ENCODE measurements around the gene OR10Z1. TPM values are rescaled to one million over a fixed set of nuclear protein-coding genes. Genes with fewer than 3 reads are reported as not detected.

The OR10Z1 gene
- total RNA-seq, 4 donors from 2014 or later: not detected

DNA sequence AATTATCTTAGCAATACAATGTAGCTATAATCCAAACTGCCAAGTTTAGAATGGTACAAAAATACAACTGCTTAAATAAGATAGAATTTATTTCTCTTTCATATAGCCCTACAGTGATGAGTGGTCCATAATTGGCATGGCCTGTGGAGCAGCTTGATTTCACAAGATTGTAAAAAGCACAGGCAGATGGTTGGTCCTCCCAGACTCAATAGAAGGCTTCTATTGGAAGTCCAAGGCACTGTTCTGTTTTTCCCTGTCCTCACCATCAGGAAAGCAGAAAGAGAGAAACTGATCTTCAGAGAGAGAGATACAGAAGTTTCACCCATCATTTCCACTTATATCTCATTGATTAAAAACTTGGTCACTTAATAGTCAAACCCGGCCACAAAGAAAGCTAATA lies 32.8 kb upstream of the OR10Z1 start:
- no peak overlapping the region for H3K4me3 ChIP-seq
- H3K27ac ChIP-seq (replicated peaks in 1 of 4): no peak overlapping the region
- H3K4me1 ChIP-seq: no peaks in the 10 kb centered on the region
- 67% methylated on average over 1 of the region's 1 CpG for WGBS
- no peaks in the 10 kb centered on the region for H3K9me3 ChIP-seq
- intact Hi-C loops (cut with DNase I): no loop called here
- no peaks in the 10 kb centered on the region for H3K27me3 ChIP-seq
- TF ChIP-seq POLR2A (IDR thresholded peaks at IDR 0.05; ENCODE audit: low read depth) (no peak), EP300 (IDR thresholded peaks at IDR 0.05) (no peak), POLR2AphosphoS5 (IDR thresholded peaks at IDR 0.05) (no peak)
- TF ChIP-seq, protein P1, sequence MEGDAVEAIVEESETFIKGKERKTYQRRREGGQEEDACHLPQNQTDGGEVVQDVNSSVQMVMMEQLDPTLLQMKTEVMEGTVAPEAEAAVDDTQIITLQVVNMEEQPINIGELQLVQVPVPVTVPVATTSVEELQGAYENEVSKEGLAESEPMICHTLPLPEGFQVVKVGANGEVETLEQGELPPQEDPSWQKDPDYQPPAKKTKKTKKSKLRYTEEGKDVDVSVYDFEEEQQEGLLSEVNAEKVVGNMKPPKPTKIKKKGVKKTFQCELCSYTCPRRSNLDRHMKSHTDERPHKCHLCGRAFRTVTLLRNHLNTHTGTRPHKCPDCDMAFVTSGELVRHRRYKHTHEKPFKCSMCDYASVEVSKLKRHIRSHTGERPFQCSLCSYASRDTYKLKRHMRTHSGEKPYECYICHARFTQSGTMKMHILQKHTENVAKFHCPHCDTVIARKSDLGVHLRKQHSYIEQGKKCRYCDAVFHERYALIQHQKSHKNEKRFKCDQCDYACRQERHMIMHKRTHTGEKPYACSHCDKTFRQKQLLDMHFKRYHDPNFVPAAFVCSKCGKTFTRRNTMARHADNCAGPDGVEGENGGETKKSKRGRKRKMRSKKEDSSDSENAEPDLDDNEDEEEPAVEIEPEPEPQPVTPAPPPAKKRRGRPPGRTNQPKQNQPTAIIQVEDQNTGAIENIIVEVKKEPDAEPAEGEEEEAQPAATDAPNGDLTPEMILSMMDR (IDR thresholded peaks at IDR 0.05): no peak
- H3K36me3 ChIP-seq: no peaks in the 10 kb centered on the region
- DNase-seq (ENCODE audit: extremely low spot score): no peak

DNA sequence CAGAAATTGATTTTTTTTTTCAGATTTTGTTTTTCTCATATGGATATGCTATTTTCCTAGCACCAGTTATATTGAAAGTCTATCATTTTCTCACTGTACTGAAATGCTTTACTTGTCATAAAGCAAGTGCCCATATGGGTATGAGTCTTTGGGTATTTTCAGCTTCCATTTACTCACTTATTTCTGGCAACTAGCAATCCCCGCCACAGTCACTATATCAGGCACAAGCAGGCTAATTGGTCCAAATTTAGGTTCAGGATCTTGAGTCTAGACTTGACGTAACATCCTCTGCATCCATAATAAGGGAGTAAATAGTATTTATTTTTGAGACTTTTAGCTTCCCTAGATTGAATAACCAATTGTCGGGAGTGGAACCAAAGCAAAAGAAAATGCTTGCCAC lies 27.5 kb upstream of the OR10Z1 start:
- Histone ChIP-seq H3K27me3 (no peaks in the 10 kb centered on the region), H3K36me3 (no peaks in the 10 kb centered on the region), H3K4me1 (no peaks in the 10 kb centered on the region), H3K9me3 (no peaks in the 10 kb centered on the region), H3K27ac (replicated peaks in 1 of 4) (no peak overlapping the region), H3K4me3 (no peak overlapping the region)
- no peak for TF ChIP-seq EP300 (IDR thresholded peaks at IDR 0.05)
- TF ChIP-seq, protein P1 (IDR thresholded peaks at IDR 0.05): no peak
- no peak for TF ChIP-seq POLR2AphosphoS5 (IDR thresholded peaks at IDR 0.05)
- no peak for TF ChIP-seq POLR2A (IDR thresholded peaks at IDR 0.05; ENCODE audit: low read depth)
- no peak for DNase-seq (ENCODE audit: extremely low spot score)
- intact Hi-C loops (cut with DNase I): no loop called here
- WGBS: 95% methylated on average over 3 of the region's 3 CpGs

DNA sequence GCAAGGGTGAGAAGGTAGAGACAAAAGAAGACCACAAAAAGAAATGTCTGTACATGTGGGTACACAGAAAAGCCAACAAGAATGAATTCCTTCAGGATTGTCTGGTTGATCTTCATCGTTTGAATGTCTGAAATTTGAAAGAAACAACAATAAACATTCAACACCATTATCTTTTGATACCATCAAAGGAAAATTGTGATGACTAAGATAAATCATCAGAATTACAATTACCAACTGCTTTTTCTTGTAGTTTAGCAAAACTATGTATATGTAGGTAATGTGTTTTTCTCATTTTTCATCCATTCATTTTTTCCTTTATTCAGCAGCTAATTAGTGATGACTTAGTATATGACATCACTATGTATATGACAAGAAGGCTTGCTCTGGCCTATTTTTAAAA lies 25.3 kb upstream of the OR10Z1 start, which contains the start of gene OR10X1:
OR10X1 (minus strand) TSS at position 167 of the 400 bp plus-strand sequence; CDS start at position 167, 0 bp downstream.
- Histone ChIP-seq H3K36me3 (no peaks in the 10 kb centered on the region), H3K9me3 (no peaks in the 10 kb centered on the region), H3K27ac (replicated peaks in 1 of 4) (no peak within 1 kb of the TSS), H3K27me3 (no peaks in the 10 kb centered on the region), H3K4me1 (no peaks in the 10 kb centered on the region), H3K4me3 (no peak within 1 kb of the TSS)
- TF ChIP-seq, protein P1 (IDR thresholded peaks at IDR 0.05): no peak
- TF ChIP-seq EP300 (IDR thresholded peaks at IDR 0.05) (no peak), POLR2AphosphoS5 (IDR thresholded peaks at IDR 0.05) (no peak), POLR2A (IDR thresholded peaks at IDR 0.05; ENCODE audit: low read depth) (no peak)
- no peak for DNase-seq (ENCODE audit: extremely low spot score)
- intact Hi-C loops (cut with DNase I): no loop called here
- WGBS: 64% methylated on average over 1 of the region's 1 CpG

DNA sequence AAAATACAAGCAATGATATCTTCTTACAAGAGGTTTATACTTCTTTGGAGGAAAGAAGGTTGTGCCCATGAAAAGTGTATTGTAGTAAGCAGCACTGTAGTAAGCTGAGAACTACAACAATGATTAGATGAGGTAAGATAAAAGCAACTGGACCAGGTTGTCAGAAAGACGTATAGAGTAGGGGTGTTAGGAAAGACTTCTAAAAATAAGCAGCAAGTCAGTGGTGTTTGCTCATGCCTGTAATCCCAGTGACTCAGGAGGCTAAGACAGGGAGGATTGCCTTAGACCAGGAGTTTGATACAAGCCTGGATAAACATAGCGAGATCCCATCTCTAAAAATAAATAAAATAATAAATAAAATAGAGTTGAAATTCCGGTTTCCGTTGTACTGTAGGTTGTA lies 21.1 kb upstream of the OR10Z1 start:
- Histone ChIP-seq H3K27ac (replicated peaks in 1 of 4) (no peak overlapping the region), H3K4me3 (no peak overlapping the region), H3K27me3 (no peaks in the 10 kb centered on the region), H3K9me3 (peaks cover 0 to 11% (median 8%) of the 10 kb centered on the region in 4 donors), H3K36me3 (no peaks in the 10 kb centered on the region), H3K4me1 (no peaks in the 10 kb centered on the region)
- TF ChIP-seq, protein P1 (IDR thresholded peaks at IDR 0.05): no peak
- TF ChIP-seq POLR2A (IDR thresholded peaks at IDR 0.05; ENCODE audit: low read depth) (no peak), POLR2AphosphoS5 (IDR thresholded peaks at IDR 0.05) (no peak), EP300 (IDR thresholded peaks at IDR 0.05) (no peak)
- WGBS: 36% methylated on average over 4 of the region's 4 CpGs
- intact Hi-C loops (cut with DNase I): no loop called here
- DNase-seq (ENCODE audit: extremely low spot score): no peak

DNA sequence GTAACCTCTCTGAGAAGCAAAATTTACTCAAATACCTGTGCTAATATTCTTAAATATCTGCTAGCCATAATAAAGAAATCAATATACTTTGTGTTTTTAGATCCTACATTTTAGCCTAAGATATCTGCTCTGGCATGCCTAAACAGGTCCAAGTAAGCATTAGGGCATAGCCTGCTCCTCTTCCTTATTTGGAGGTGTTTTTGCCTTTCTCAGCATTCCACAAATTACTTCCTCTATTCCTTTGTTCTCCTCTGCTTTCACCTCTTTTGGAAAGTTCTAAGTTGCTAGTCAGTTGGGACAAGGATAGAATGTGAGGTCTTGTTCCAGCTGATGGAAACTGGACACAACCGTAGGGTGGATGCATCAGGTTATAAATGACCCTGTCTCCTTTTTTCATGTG lies 18.1 kb upstream of the OR10Z1 start:
- H3K9me3 ChIP-seq: peaks cover 0 to 11% (median 8%) of the 10 kb centered on the region in 4 donors
- TF ChIP-seq POLR2A (IDR thresholded peaks at IDR 0.05; ENCODE audit: low read depth) (no peak), EP300 (IDR thresholded peaks at IDR 0.05) (no peak), POLR2AphosphoS5 (IDR thresholded peaks at IDR 0.05) (no peak)
- TF ChIP-seq, protein P1 (IDR thresholded peaks at IDR 0.05): no peak
- H3K4me1 ChIP-seq: no peaks in the 10 kb centered on the region
- H3K36me3 ChIP-seq: no peaks in the 10 kb centered on the region
- no peaks in the 10 kb centered on the region for H3K27me3 ChIP-seq
- no peak for DNase-seq (ENCODE audit: extremely low spot score)
- no peak overlapping the region for H3K4me3 ChIP-seq
- no peak overlapping the region for H3K27ac ChIP-seq (replicated peaks in 1 of 4)
- 81% methylated on average over 1 of the region's 1 CpG for WGBS
- intact Hi-C loops (cut with DNase I): no loop called here

All from esophagus muscularis mucosa (tissue), 4 donors.